Endothelial cell of umbilical vein (primary cell): ENCODE data around the gene CH25H.

ENCODE experiments used
- CTCF ChIP-seq, 2 donors: IDR thresholded peaks; 1 replicate in 1 of 2; 2 replicates in 1 of 2; pipeline ENCODE4 v1.5.1; 2011; ENCODE audit warnings: low read length in 2 of 2, mild to moderate bottlenecking in 2 of 2, moderate library complexity in 2 of 2, control low read depth in 1 of 2, inconsistent platforms in 1 of 2, low read depth in 1 of 2; ENCODE audit not compliant: insufficient read depth in 1 of 2; ENCODE audit errors: extremely low read depth in 1 of 2
- EZH2 ChIP-seq: IDR thresholded peaks from 2 replicates; pipeline ENCODE4 v1.6.1; 2012; ENCODE audit warnings: borderline replicate concordance, low read depth, mild to moderate bottlenecking, moderate library complexity, low read length, inconsistent platforms; ENCODE audit not compliant: severe bottlenecking
- GATA2 ChIP-seq: IDR thresholded peaks from 2 replicates; pipeline ENCODE4 v1.7.0; 2011; ENCODE audit warnings: low read depth, mild to moderate bottlenecking, moderate library complexity, mixed read lengths, low read length; ENCODE audit not compliant: insufficient read length, insufficient read depth
- POLR2A ChIP-seq: IDR thresholded peaks from 2 replicates; pipeline ENCODE4 v1.6.1; 2012; ENCODE audit warnings: low read depth, mild to moderate bottlenecking, control low read depth, low read length
- POLR2AphosphoS5 ChIP-seq: IDR thresholded peaks from 2 replicates; pipeline ENCODE4 v1.6.1; 2012; ENCODE audit warnings: low read depth, mild to moderate bottlenecking, control low read depth, low read length, moderate library complexity; ENCODE audit not compliant: insufficient read depth
- TF ChIP-seq, protein P1 (sequence below): IDR thresholded peaks from 2 replicates; pipeline ENCODE4 v1.6.1; 2011; ENCODE audit not compliant: insufficient read depth, insufficient read length

DNA sequence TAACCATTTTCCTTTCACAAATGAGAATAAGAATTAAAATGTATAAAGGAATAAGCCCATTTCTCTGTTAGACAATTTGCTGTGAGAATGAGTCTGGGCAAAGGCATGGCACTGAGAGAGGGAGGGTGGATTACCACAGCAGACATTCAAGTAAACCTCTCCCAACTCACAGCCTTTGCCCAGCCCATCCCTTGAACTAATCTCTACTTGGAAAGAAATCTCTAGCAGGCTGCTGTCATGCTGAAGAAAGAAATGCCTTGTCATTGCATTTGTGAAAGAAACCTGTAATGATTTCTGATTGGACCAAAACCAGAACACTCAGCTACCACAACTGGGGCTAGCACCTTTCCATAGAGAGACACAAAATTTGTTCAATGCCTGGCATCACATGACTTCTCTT lies 39.2 kb downstream of the CH25H start:
- TF ChIP-seq CTCF (IDR thresholded peaks at IDR 0.05; ENCODE audit: extremely low read depth in 1 of 2, insufficient read depth in 1 of 2, low read depth in 1 of 2, low read length in 2 of 2): no peak
- no peak for TF ChIP-seq POLR2A
- no peak for TF ChIP-seq EZH2
- no peak for TF ChIP-seq POLR2AphosphoS5
- no peak for TF ChIP-seq GATA2
- TF ChIP-seq, protein P1, sequence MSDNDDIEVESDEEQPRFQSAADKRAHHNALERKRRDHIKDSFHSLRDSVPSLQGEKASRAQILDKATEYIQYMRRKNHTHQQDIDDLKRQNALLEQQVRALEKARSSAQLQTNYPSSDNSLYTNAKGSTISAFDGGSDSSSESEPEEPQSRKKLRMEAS: no peak
